Panc1 (cell line): ENCODE data around the gene SLC12A4.

Experiments
- CTCF ChIP-seq: fragments of 450-650 bp; IDR thresholded peaks from 2 replicates; pipeline ENCODE4 v1.5.1; 2017; ENCODE audit warnings: mild to moderate bottlenecking
- POLR2AphosphoS5 ChIP-seq: IDR thresholded peaks from 2 replicates; pipeline ENCODE4 v1.6.1; 2012; ENCODE audit warnings: mild to moderate bottlenecking, low read depth, low read length, moderate library complexity
- SIN3A ChIP-seq: IDR thresholded peaks from 2 replicates; pipeline ENCODE4 v1.6.1; 2012; ENCODE audit warnings: low read depth, mild to moderate bottlenecking, low read length, moderate library complexity, borderline replicate concordance; ENCODE audit not compliant: insufficient read depth
- TCF7L2 ChIP-seq: IDR thresholded peaks from 2 replicates; pipeline ENCODE4 v1.6.1; 2011; ENCODE audit warnings: mild to moderate bottlenecking, low read depth, low read length, inconsistent platforms
- TF ChIP-seq, protein P1 (sequence below), 2 experiments: IDR thresholded peaks; 2 replicates each; pipeline ENCODE4 v1.6.1; 2011 to 2012; ENCODE audit warnings: low read depth in 2 of 2, control low read depth in 1 of 2, low read length in 1 of 2, mild to moderate bottlenecking in 1 of 2, moderate library complexity in 1 of 2; ENCODE audit not compliant: insufficient read depth in 1 of 2

GRCh38 chr16:67982011-67982696 is 13.7 kb upstream of the SLC12A4 start:
- TF ChIP-seq CTCF (no peak), POLR2AphosphoS5 (no peak), SIN3A (no peak), TCF7L2 (no peak)
- TF ChIP-seq, protein P1, sequence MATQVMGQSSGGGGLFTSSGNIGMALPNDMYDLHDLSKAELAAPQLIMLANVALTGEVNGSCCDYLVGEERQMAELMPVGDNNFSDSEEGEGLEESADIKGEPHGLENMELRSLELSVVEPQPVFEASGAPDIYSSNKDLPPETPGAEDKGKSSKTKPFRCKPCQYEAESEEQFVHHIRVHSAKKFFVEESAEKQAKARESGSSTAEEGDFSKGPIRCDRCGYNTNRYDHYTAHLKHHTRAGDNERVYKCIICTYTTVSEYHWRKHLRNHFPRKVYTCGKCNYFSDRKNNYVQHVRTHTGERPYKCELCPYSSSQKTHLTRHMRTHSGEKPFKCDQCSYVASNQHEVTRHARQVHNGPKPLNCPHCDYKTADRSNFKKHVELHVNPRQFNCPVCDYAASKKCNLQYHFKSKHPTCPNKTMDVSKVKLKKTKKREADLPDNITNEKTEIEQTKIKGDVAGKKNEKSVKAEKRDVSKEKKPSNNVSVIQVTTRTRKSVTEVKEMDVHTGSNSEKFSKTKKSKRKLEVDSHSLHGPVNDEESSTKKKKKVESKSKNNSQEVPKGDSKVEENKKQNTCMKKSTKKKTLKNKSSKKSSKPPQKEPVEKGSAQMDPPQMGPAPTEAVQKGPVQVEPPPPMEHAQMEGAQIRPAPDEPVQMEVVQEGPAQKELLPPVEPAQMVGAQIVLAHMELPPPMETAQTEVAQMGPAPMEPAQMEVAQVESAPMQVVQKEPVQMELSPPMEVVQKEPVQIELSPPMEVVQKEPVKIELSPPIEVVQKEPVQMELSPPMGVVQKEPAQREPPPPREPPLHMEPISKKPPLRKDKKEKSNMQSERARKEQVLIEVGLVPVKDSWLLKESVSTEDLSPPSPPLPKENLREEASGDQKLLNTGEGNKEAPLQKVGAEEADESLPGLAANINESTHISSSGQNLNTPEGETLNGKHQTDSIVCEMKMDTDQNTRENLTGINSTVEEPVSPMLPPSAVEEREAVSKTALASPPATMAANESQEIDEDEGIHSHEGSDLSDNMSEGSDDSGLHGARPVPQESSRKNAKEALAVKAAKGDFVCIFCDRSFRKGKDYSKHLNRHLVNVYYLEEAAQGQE (IDR thresholded peaks at IDR 0.05; ENCODE audit: insufficient read depth in 1 of 2, low read depth in 2 of 2, low read length in 1 of 2): no peak
